ENCODE data around the gene UPF2. TPM values are rescaled to one million over a fixed set of nuclear protein-coding genes. Genes with fewer than 3 reads are reported as not detected.

Gene UPF2, protein sequence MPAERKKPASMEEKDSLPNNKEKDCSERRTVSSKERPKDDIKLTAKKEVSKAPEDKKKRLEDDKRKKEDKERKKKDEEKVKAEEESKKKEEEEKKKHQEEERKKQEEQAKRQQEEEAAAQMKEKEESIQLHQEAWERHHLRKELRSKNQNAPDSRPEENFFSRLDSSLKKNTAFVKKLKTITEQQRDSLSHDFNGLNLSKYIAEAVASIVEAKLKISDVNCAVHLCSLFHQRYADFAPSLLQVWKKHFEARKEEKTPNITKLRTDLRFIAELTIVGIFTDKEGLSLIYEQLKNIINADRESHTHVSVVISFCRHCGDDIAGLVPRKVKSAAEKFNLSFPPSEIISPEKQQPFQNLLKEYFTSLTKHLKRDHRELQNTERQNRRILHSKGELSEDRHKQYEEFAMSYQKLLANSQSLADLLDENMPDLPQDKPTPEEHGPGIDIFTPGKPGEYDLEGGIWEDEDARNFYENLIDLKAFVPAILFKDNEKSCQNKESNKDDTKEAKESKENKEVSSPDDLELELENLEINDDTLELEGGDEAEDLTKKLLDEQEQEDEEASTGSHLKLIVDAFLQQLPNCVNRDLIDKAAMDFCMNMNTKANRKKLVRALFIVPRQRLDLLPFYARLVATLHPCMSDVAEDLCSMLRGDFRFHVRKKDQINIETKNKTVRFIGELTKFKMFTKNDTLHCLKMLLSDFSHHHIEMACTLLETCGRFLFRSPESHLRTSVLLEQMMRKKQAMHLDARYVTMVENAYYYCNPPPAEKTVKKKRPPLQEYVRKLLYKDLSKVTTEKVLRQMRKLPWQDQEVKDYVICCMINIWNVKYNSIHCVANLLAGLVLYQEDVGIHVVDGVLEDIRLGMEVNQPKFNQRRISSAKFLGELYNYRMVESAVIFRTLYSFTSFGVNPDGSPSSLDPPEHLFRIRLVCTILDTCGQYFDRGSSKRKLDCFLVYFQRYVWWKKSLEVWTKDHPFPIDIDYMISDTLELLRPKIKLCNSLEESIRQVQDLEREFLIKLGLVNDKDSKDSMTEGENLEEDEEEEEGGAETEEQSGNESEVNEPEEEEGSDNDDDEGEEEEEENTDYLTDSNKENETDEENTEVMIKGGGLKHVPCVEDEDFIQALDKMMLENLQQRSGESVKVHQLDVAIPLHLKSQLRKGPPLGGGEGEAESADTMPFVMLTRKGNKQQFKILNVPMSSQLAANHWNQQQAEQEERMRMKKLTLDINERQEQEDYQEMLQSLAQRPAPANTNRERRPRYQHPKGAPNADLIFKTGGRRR
- 22.6 TPM for total RNA-seq

DNA sequence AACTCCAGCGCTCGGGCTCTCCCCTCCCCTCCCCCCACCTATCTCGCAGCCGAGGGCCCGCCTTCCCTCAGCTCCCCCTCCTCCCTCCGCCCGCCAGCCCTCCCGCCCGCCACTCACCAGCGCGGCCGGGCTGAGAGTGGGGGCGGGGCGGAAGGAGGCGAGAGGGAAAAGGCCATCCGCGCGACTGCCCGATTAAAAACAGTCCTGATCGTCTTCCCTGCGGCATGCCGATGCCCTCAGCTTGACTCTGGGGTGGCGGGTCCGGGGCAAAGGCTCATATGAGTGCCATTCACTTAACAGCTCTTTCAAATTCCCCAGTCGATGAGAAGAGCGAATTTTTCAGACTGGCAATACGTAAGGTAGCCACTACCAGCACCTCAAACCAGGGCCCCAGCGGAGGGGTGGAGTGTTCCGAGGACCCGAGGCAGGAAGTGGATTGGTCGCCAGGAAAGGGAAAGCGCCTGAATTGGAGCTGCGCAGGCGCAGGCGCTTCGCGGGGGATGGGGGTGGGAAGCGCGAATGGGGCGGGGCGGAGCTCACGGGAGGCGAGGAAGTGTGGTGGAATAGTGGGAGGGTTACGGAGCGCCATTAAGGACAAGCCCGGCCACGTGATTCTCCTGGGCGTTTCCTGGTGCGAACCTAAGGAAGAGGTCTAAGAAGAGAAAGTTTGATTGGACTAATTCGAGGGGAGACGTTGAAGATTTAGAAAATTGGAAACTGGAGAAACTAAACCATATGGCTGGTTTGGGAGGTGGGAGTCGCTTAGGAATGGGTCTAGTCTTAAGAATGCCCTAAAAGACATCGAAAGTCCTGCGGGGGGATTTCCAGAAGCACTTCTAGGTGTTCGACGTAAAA lies at the start of gene UPF2:
Gene UPF2 (minus strand): TSS at position 13 of the 855 bp plus-strand sequence. CDS start 7,386 bp downstream, outside the sequence.

DNA sequence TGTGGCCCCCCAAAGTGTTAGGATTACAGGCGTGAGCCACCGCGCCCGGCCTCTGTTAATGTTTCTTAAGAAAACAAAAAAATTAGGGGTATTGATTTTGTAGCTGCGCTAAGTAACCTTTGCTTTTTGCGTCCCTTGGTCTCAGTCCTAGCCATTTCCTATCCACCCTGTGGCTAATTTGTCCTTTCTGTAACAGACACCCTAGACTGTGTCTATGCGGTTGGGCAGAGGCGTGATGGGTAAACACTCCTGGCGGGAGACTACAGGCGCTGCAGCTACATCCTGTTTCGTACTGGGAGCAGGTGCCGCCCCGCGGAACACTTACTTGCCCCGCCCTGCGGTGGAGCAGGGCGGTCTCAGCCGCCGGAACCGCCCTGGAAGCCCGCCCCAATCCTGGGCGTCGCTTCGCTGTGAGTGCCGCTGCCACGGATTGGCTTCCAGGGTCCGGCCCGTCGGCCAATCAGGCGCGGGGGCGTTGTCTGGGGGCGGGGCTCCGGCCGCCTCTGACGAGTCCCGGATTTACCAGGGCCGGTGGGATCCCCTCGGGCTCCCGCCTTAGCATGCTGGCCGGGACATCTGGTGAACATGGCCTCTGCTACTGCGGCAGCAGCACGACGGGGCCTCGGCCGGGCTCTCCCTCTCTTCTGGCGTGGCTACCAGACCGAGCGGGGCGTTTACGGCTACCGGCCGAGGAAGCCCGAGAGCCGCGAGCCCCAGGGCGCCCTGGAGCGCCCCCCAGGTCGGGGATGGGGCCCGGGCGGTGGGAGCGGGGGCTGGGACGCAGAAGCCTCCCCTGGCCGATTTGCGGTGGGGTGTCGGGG lies 26.1 kb upstream of the UPF2 start, which contains the start of gene DHTKD1:
Gene DHTKD1 (plus strand): TSS at position 506 of the 821 bp plus-strand sequence. CDS start 80 bp downstream, at position 586.

Small RNAs within 50 kb of the gene (small RNA-seq; reads per million reads assigned to genes)
- gene RNU6-1095P, result not detected

Other genes starting within 250 kb of the UPF2 start
- gene PROSER2, start 219.5 kb downstream of the UPF2 start, total RNA-seq, result 0.92 TPM
- gene DHTKD1, start 26.1 kb upstream of the UPF2 start, total RNA-seq, result 66.2 TPM
- gene SEC61A2, start 86.9 kb upstream of the UPF2 start, total RNA-seq, result 87.0 TPM
- 18.2 TPM for gene NUDT5, start 153.1 kb upstream of the UPF2 start, total RNA-seq
- gene CDC123, start 153.4 kb upstream of the UPF2 start, total RNA-seq, result 102 TPM